SK-N-MC (cell line): ENCODE results near the gene MORN4.

Experiments
- DNase-seq: peaks from one replicate; pipeline ENCODE4 v3.0.0-alpha.2; 2011; ENCODE audit warnings: low read depth, low spot score
- H3K27ac ChIP-seq: fragments of 200-600 bp; sonication (generic); 2 replicates; pipeline ENCODE4 v1.5.1; 2016; ENCODE audit warnings: mixed run types
- H3K36me3 ChIP-seq: fragments of 200-600 bp; sonication (generic); 2 replicates; pipeline ENCODE4 v1.6.1; 2017; ENCODE audit warnings: antibody characterized with exemption, low read length, mixed read lengths; ENCODE audit not compliant: insufficient read depth
- H3K4me3 ChIP-seq: fragments of 200-600 bp; sonication (generic); 2 replicates; pipeline ENCODE4 v1.5.1; 2016
- H3K9ac ChIP-seq: fragments of 200-600 bp; sonication (generic); 2 replicates; pipeline ENCODE4 v1.8.0; 2017; ENCODE audit warnings: mixed run types, mixed read lengths; ENCODE audit not compliant: insufficient read length
- H3K9me3 ChIP-seq: fragments of 200-600 bp; sonication (generic); 2 replicates; pipeline ENCODE4 v1.6.1; 2017; ENCODE audit warnings: low read depth, mild to moderate bottlenecking, antibody characterized with exemption, low read length, moderate library complexity, mixed read lengths
- EZH2 ChIP-seq: fragments of 200-600 bp; sonication (generic); IDR thresholded peaks from one replicate; pipeline ENCODE4 v1.6.1; 2017; ENCODE audit warnings: antibody characterized with exemption
- FOXP2 ChIP-seq: optimal IDR thresholded peaks from 2 replicates; pipeline ENCODE3; 2011; ENCODE audit warnings: mild to moderate bottlenecking, moderate library complexity; ENCODE audit not compliant: insufficient read depth; ENCODE audit errors: extremely low read length, control extremely low read depth
- POLR2AphosphoS5 ChIP-seq: IDR thresholded peaks from 2 replicates; pipeline ENCODE4 v1.6.1; 2012; ENCODE audit warnings: mild to moderate bottlenecking, low read depth, low read length, borderline replicate concordance

The MORN4 gene

DNA sequence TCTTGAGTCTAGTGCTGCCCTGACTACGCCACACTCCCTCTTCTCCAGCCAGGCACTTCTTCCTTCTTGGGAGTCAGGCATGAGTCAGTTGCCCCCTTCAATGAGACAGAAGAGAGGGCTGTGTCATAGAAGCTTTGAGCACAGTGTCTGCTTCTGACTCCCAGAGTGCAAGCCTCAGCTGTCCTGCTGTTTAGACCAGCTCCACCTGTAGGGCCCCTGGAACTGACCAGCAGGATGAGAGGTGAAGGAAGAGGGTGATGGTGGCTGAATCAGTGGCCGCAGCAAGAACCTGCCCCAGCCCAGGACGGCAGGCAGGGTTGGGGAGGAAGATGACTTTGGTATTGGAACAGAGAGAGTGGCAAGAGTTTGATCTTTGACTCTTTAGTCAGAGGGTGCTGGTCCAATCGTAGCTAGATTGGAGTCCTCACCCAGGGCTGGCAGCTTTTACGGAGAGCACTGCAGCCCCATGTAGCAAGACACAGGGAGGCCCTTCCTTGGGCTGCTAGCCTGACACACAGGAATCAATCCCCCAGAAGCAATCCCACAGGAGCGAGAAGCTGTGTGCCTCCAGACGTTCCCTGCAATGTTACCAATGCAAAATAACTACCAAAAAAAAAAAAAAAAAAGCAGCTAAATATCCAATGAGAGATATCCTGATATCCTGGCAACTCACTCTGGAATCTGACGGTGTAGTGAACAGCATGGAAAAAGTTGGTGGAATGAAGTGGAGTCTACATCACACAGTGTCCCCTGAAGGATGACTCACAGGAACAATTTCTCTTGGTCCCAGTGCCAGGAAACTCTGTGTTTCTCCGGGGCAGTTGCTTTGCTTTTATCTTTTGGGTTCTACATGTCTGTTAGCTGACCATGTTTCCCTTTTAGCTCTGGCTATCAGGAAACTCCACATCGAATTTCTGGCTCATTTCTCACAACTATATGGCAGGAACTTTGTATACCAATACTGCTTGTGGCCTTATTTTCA is 36.9 kb downstream of the MORN4 start:
- Histone ChIP-seq H3K4me3 (no peak overlapping the region), H3K9me3 (no peaks in the 10 kb centered on the region), H3K9ac (no peak overlapping the region), H3K27ac (no peak overlapping the region), H3K36me3 (no peaks in the 10 kb centered on the region)
- TF ChIP-seq POLR2AphosphoS5 (no peak), EZH2 (no peak), FOXP2 (no peak)
- no peak for DNase-seq

- Histone ChIP-seq H3K9me3 (no peaks in the 10 kb centered on the region), H3K4me3 (no peak overlapping the region), H3K36me3 (no peaks in the 10 kb centered on the region), H3K9ac (no peak overlapping the region), H3K27ac (no peak overlapping the region)
- no peak for DNase-seq
- no peak for TF ChIP-seq EZH2
- TF ChIP-seq FOXP2 = no peak
- TF ChIP-seq POLR2AphosphoS5 = no peak
Measured at GRCh38 chr10:97593421-97593820, 39.9 kb downstream of the MORN4 start.

DNA sequence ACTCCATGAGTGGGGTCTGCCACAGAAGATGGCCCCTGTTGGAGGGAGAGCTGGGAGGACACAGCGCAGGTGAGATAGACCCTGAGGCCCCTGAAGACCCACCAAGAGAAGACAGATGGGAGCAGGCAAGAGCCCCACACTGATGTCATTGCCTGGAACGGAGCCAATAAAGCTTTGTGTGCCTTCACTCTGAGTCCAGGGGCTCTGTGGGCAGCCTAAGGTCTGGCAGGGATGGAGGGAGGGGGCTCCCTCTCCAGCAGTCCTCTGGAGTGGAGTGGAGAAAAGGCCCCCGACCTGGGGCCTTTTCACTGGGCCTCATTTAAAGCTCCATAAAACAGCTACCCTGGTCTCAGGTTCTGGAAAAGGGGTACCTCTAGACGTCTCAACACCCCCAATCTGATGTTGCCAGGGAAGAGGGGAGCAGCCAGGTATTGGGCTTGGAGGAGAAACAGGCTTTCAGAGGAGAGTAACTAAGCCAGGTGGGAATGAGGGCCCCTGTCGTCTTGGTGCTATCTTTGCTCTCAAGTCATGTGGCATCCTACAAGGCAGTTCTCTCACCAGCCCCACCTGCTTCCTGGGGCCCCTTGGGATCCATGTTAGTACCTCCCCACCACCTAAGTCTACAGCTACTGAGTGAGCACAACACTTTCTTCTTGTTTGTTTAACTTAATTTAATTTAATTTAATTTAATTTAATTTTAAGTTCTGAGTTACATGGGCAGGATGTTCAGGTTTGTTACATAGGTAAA is 42.4 kb downstream of the MORN4 start:
- DNase-seq = no peak
- Histone ChIP-seq H3K27ac (no peak overlapping the region), H3K36me3 (no peaks in the 10 kb centered on the region), H3K9ac (no peak overlapping the region), H3K9me3 (no peaks in the 10 kb centered on the region), H3K4me3 (no peak overlapping the region)
- no peak for TF ChIP-seq FOXP2
- no peak for TF ChIP-seq POLR2AphosphoS5
- no peak for TF ChIP-seq EZH2

DNA sequence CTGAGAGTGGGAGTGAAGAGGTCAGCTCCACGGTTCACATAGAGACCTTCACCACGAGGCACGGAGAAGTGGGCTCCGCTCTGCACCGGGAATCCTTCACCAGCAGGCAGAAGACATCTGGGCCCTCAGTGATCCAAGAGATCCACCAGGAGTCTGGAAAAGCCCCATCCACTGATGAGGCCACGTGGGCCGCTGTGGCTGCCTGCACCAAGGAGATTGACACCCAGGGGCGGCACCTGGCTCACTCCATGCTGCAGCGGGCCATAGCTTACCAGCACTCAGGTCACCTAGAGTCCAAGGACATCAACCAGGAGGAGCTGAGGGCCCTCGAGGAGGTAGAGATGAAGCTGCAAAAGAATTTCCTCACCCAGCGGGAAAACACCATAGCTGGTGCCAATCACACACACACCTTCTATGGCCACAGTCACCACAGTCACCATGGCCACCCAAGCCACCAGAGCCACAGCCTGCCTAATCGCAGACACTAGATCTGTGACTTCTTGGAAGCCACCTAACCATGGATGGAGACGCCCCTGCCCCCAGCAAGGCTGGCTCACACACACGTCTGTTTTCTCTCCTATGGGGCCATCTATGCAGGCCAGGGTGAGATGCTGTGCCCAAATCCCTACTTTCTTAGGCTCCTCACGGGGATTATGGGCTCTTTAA is 43.1 kb downstream of the MORN4 start:
- no peak for DNase-seq
- no peak overlapping the region for H3K4me3 ChIP-seq
- no peak for TF ChIP-seq POLR2AphosphoS5
- no peak for TF ChIP-seq FOXP2
- no peak for TF ChIP-seq EZH2
- no peaks in the 10 kb centered on the region for H3K36me3 ChIP-seq
- no peak overlapping the region for H3K27ac ChIP-seq
- H3K9ac ChIP-seq = no peak overlapping the region
- H3K9me3 ChIP-seq = no peaks in the 10 kb centered on the region

GRCh38 chr10:97589479-97589878 is 43.8 kb downstream of the MORN4 start, which contains the start of gene C10orf62:
Gene C10orf62 (plus strand): TSS chr10:97589721. CDS start chr10:97589898, 177 bp downstream.
- H3K27ac ChIP-seq = no peak within 1 kb of the TSS
- H3K9me3 ChIP-seq = no peaks in the 10 kb centered on the region
- DNase-seq = no peak
- TF ChIP-seq FOXP2 = no peak
- no peak for TF ChIP-seq EZH2
- TF ChIP-seq POLR2AphosphoS5 = no peak
- H3K36me3 ChIP-seq = no peaks in the 10 kb centered on the region
- no peak within 1 kb of the TSS for H3K4me3 ChIP-seq
- H3K9ac ChIP-seq = no peak within 1 kb of the TSS

DNA sequence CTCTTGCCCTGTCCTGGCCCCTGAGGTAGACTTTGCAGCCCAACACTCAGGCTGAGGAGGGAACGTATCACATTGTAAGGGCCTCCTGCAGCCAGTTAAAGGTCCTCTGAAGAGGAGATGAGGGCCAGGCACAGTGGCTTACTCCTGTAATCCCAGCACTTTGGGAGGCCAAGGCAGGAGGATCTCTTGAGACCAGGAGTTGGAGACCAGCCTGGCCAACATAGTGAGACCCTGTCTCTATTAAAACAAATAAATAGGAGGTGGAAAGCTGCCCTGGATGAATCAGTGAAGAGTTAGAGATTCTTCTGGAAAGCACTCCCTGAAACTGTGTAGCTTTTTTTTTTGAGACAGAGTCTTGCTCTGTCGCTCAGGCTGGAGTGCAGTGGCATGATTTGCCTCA is 46.1 kb downstream of the MORN4 start:
- H3K36me3 ChIP-seq = no peaks in the 10 kb centered on the region
- no peak for TF ChIP-seq EZH2
- no peaks in the 10 kb centered on the region for H3K9me3 ChIP-seq
- DNase-seq = no peak
- no peak overlapping the region for H3K4me3 ChIP-seq
- H3K9ac ChIP-seq = no peak overlapping the region
- no peak overlapping the region for H3K27ac ChIP-seq

GRCh38 chr10:97585439-97585811 is 47.9 kb downstream of the MORN4 start:
- no peak overlapping the region for H3K9ac ChIP-seq
- H3K4me3 ChIP-seq = no peak overlapping the region
- no peak for DNase-seq
- TF ChIP-seq FOXP2 (no peak), EZH2 (no peak)
- H3K27ac ChIP-seq = no peak overlapping the region
- H3K36me3 ChIP-seq = no peaks in the 10 kb centered on the region
- H3K9me3 ChIP-seq = no peaks in the 10 kb centered on the region

DNA sequence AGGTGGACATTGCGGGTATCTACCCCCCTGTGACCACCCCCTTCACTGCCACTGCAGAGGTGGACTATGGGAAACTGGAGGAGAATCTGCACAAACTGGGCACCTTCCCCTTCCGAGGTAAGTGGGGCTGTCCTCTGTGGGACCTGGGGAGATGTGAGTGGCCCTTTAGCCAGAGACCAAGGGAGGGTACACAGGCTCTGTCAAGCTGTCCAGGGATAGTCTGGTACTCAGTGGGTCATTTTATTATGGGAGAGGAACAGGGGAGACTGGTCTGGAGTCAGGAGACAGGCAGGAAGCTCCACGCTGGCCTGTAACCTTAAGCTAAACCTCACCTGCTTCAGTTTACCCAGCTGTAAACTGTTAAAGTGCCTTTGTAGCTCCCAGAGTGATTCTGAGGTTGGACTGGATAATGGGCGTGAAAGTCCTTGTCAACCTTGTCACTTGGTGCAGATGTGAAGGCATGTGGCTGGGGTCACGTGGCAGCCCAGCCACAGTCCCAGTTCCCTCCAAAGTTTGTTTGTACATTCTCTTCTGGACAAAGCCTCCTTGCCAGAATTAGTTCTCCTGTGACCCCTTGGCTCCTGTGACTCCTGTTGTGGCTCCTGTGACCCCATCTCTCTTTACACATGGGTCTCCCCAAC is 48.4 kb downstream of the MORN4 start:
- no peaks in the 10 kb centered on the region for H3K36me3 ChIP-seq
- H3K27ac ChIP-seq = no peak overlapping the region
- TF ChIP-seq POLR2AphosphoS5 = no peak
- TF ChIP-seq EZH2 = no peak
- TF ChIP-seq FOXP2 = no peak
- no peak for DNase-seq
- H3K9me3 ChIP-seq = no peaks in the 10 kb centered on the region
- no peak overlapping the region for H3K9ac ChIP-seq
- no peak overlapping the region for H3K4me3 ChIP-seq
